ENCODE data around the gene LORICRIN.

DNA sequence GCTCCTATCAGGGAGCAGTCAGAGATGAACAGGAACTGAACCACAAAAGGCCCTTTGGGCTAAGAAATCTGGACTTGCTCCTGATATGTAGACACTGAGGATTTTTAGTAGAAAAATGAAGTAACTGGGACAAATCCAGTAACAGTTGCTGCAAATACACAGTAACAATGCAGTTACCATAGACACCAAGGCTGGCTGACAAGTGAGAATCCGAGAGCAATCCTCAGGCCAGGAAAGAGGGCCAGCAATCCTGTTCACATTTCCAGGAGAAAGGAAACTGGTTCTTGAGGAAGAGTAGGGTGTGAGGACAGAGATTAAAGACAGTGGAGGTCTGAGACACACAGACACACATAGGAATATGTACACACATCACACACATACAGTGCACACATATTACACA, 9.3 kb upstream of the LORICRIN start:
- TF ChIP-seq CTCF (IDR thresholded peaks at IDR 0.05; ENCODE audit: low read depth, low read length, missing input control) (no peak), RAD21 (IDR thresholded peaks at IDR 0.05) (no peak), RXRA (IDR thresholded peaks at IDR 0.05) (no peak), YY1 (IDR thresholded peaks at IDR 0.05) (no peak), JUND (IDR thresholded peaks at IDR 0.05) (no peak), MAX (IDR thresholded peaks at IDR 0.05) (no peak), TAF1 (conservative IDR thresholded peaks at IDR 0.05) (no peak), SP1 (IDR thresholded peaks at IDR 0.05) (no peak)
- TF ChIP-seq, protein P1, sequence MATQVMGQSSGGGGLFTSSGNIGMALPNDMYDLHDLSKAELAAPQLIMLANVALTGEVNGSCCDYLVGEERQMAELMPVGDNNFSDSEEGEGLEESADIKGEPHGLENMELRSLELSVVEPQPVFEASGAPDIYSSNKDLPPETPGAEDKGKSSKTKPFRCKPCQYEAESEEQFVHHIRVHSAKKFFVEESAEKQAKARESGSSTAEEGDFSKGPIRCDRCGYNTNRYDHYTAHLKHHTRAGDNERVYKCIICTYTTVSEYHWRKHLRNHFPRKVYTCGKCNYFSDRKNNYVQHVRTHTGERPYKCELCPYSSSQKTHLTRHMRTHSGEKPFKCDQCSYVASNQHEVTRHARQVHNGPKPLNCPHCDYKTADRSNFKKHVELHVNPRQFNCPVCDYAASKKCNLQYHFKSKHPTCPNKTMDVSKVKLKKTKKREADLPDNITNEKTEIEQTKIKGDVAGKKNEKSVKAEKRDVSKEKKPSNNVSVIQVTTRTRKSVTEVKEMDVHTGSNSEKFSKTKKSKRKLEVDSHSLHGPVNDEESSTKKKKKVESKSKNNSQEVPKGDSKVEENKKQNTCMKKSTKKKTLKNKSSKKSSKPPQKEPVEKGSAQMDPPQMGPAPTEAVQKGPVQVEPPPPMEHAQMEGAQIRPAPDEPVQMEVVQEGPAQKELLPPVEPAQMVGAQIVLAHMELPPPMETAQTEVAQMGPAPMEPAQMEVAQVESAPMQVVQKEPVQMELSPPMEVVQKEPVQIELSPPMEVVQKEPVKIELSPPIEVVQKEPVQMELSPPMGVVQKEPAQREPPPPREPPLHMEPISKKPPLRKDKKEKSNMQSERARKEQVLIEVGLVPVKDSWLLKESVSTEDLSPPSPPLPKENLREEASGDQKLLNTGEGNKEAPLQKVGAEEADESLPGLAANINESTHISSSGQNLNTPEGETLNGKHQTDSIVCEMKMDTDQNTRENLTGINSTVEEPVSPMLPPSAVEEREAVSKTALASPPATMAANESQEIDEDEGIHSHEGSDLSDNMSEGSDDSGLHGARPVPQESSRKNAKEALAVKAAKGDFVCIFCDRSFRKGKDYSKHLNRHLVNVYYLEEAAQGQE (IDR thresholded peaks at IDR 0.05): no peak
